ENCODE measurements around the gene SLC25A53.

DNA sequence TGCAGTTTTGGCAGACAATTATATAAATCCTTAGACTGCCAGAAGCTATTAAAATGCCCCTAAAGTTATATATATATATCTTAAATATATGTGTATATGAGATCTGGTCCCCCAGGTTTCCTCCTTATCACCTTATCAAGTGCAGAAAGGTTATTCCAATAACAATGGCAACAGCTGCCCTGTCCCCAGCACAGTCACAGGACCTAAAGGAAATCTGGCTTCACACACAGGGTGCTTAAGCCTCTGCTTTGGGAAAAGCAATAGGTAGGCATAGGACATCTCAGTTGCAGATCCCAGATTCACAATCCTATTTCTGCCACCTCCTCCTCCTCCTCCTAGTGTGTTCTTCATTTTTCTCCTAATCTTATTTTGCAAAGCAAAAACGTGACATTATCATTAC is 5.8 kb downstream of the SLC25A53 start:
- TF ChIP-seq POLR2A (IDR thresholded peaks at IDR 0.05): no peak
- TF ChIP-seq, protein P1, sequence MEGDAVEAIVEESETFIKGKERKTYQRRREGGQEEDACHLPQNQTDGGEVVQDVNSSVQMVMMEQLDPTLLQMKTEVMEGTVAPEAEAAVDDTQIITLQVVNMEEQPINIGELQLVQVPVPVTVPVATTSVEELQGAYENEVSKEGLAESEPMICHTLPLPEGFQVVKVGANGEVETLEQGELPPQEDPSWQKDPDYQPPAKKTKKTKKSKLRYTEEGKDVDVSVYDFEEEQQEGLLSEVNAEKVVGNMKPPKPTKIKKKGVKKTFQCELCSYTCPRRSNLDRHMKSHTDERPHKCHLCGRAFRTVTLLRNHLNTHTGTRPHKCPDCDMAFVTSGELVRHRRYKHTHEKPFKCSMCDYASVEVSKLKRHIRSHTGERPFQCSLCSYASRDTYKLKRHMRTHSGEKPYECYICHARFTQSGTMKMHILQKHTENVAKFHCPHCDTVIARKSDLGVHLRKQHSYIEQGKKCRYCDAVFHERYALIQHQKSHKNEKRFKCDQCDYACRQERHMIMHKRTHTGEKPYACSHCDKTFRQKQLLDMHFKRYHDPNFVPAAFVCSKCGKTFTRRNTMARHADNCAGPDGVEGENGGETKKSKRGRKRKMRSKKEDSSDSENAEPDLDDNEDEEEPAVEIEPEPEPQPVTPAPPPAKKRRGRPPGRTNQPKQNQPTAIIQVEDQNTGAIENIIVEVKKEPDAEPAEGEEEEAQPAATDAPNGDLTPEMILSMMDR (IDR thresholded peaks at IDR 0.05): no peak
